C4-2B (cell line): ENCODE measurements around the gene ZP2.

Experiments
- ZFX ChIP-seq: fragments of 450-650 bp; IDR thresholded peaks from 2 replicates; pipeline ENCODE4 v1.6.1; 2017
- TF ChIP-seq, protein P1 (sequence below): fragments of 450-650 bp; conservative IDR thresholded peaks from 2 replicates; pipeline ENCODE4 v1.5.1; 2017; ENCODE audit warnings: mild to moderate bottlenecking

DNA sequence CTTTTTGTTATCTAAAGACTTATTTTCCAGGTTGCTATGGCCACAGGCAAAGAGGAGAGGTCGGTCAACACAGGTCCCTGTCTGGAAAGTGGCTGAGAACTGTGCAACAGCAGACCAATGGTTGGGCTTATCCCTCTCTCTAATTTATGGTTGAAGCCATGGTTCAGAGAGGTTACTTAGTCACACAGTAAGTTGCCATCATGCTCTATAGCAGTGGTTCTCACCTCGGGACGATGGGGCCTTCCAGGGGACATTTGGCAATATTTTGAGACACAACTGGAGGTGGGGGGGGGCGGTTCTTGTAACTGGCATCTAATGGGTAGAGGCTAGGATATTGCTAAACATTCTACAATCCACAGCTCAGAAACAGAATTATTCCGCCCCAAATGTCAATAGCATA is 53.7 kb downstream of the ZP2 start:
- TF ChIP-seq, protein P1, sequence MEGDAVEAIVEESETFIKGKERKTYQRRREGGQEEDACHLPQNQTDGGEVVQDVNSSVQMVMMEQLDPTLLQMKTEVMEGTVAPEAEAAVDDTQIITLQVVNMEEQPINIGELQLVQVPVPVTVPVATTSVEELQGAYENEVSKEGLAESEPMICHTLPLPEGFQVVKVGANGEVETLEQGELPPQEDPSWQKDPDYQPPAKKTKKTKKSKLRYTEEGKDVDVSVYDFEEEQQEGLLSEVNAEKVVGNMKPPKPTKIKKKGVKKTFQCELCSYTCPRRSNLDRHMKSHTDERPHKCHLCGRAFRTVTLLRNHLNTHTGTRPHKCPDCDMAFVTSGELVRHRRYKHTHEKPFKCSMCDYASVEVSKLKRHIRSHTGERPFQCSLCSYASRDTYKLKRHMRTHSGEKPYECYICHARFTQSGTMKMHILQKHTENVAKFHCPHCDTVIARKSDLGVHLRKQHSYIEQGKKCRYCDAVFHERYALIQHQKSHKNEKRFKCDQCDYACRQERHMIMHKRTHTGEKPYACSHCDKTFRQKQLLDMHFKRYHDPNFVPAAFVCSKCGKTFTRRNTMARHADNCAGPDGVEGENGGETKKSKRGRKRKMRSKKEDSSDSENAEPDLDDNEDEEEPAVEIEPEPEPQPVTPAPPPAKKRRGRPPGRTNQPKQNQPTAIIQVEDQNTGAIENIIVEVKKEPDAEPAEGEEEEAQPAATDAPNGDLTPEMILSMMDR, result no peak
- no peak for TF ChIP-seq ZFX
